Progenitor cell of endocrine pancreas (in vitro differentiated cells): ENCODE data around the gene KLF5. TPM values are rescaled to one million over a fixed set of nuclear protein-coding genes. Genes with fewer than 3 reads are reported as not detected.

Experiments used
- DNase-seq: peaks from one replicate; pipeline ENCODE4 v3.0.0; 2021; ENCODE audit warnings: low spot score; ENCODE audit not compliant: unreplicated experiment
- H3K27ac Mint-ChIP-seq: 2 replicates; pipeline ENCODE4 v1.8.0; 2021; ENCODE audit warnings: mild to moderate bottlenecking, moderate library complexity, mixed read lengths
- H3K27me3 Mint-ChIP-seq: 2 replicates; pipeline ENCODE4 v1.8.0; 2021; ENCODE audit warnings: mixed read lengths
- H3K36me3 Mint-ChIP-seq: 2 replicates; pipeline ENCODE4 v1.8.0; 2022; ENCODE audit warnings: mixed read lengths; ENCODE audit not compliant: insufficient read depth
- H3K4me1 Mint-ChIP-seq: 2 replicates; pipeline ENCODE4 v1.8.0; 2021; ENCODE audit warnings: low read depth, mixed read lengths
- H3K4me3 Mint-ChIP-seq: 2 replicates; pipeline ENCODE4 v1.8.0; 2021; ENCODE audit warnings: low read depth, mild to moderate bottlenecking, moderate library complexity, mixed read lengths
- H3K9me3 Mint-ChIP-seq: 2 replicates; pipeline ENCODE4 v1.8.0; 2021; ENCODE audit warnings: low read depth, mixed read lengths
- total RNA-seq: library from RNA; stranded (reverse); gene quantifications from 2 replicates; pipeline ENCODE4 v1.2.1, GENCODE V29; 2021
- TF ChIP-seq, protein P1 (sequence below): fragments of 200-600 bp; sonication (generic); IDR thresholded peaks from one replicate; pipeline ENCODE4 v1.5.0; 2021; ENCODE audit warnings: antibody characterized with exemption, mild to moderate bottlenecking; ENCODE audit not compliant: unreplicated experiment

The KLF5 gene
- total RNA-seq, 1 donor from 2014 or later = 111 TPM

DNA sequence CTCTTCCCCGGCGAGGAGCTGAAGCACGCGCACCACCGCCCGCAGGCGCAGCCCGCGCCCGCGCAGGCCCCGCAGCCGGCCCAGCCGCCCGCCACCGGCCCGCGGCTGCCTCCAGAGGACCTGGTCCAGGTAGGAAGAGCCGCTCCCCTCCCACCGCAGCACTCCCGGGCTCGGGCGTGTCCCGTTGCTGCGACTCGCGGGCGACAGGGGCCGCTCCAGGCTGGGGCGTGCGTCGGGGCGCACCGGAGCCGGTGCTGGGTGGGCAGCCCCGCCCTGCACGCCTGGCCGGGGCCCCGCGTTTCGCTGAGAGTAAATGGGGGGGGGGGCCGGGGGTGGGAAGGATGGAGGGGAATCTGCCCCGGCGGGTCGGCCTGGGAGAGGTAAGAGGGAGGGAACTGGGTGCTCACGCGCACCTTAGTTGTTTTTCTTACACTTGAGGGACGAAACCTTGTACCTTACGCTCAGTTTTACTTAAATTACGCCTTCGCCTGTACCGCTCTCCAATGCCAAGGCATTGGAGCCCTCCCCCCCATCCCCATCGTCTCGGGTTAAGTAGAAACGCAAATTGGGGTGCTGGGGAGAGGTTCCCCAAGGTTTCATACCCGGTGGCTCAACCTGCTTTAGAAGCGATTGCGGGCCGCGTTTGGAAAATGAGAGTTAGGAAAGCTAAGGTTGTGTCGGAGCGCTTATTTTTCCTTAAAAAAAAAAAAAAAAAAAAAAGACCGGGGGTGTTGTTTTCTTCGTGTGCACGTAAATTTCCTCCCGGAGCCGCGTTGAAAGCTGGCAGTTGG, 850 bp downstream of the KLF5 start:
- Mint-ChIP-seq H3K27me3 (peaks cover 3% of the 10 kb centered on the region), H3K4me1 (peaks cover 54% of the 10 kb centered on the region), H3K9me3 (no peaks in the 10 kb centered on the region), H3K4me3 (peak overlapping the region; percentile 94), H3K36me3 (peaks cover 21% of the 10 kb centered on the region), H3K27ac (peak overlapping the region; percentile 96)
- TF ChIP-seq, protein P1, sequence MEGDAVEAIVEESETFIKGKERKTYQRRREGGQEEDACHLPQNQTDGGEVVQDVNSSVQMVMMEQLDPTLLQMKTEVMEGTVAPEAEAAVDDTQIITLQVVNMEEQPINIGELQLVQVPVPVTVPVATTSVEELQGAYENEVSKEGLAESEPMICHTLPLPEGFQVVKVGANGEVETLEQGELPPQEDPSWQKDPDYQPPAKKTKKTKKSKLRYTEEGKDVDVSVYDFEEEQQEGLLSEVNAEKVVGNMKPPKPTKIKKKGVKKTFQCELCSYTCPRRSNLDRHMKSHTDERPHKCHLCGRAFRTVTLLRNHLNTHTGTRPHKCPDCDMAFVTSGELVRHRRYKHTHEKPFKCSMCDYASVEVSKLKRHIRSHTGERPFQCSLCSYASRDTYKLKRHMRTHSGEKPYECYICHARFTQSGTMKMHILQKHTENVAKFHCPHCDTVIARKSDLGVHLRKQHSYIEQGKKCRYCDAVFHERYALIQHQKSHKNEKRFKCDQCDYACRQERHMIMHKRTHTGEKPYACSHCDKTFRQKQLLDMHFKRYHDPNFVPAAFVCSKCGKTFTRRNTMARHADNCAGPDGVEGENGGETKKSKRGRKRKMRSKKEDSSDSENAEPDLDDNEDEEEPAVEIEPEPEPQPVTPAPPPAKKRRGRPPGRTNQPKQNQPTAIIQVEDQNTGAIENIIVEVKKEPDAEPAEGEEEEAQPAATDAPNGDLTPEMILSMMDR = peak; percentile 48
- peak; percentile 63 for DNase-seq

GRCh38 chr13:73060251-73061160, 1.7 kb downstream of the KLF5 start:
- Mint-ChIP-seq H3K36me3 (peaks cover 21% of the 10 kb centered on the region), H3K27ac (peak overlapping the region; percentile 96), H3K27me3 (peaks cover 3% of the 10 kb centered on the region), H3K4me3 (peak overlapping the region; percentile 94), H3K9me3 (no peaks in the 10 kb centered on the region), H3K4me1 (peaks cover 61% of the 10 kb centered on the region)
- TF ChIP-seq, protein P1 = no peak
- DNase-seq = no peak

- Mint-ChIP-seq H3K27me3 (peaks cover 3% of the 10 kb centered on the region), H3K36me3 (peaks cover 25% of the 10 kb centered on the region), H3K4me1 (peaks cover 61% of the 10 kb centered on the region), H3K27ac (peak overlapping the region; percentile 86), H3K4me3 (peak overlapping the region; percentile 94), H3K9me3 (no peaks in the 10 kb centered on the region)
- DNase-seq = no peak
- TF ChIP-seq, protein P1 = no peak
Observed at GRCh38 chr13:73061473-73061872, 2.7 kb downstream of the KLF5 start.

DNA sequence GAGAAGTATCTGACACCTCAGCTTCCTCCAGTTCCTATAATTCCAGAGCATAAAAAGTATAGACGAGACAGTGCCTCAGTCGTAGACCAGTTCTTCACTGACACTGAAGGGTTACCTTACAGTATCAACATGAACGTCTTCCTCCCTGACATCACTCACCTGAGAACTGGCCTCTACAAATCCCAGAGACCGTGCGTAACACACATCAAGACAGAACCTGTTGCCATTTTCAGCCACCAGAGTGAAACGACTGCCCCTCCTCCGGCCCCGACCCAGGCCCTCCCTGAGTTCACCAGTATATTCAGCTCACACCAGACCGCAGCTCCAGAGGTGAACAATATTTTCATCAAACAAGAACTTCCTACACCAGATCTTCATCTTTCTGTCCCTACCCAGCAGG, 3.1 kb downstream of the KLF5 start:
- no peak for DNase-seq
- H3K36me3 Mint-ChIP-seq = peaks cover 25% of the 10 kb centered on the region
- peak overlapping the region; percentile 86 for H3K27ac Mint-ChIP-seq
- TF ChIP-seq, protein P1 = no peak
- peak overlapping the region; percentile 94 for H3K4me3 Mint-ChIP-seq
- H3K4me1 Mint-ChIP-seq = peaks cover 62% of the 10 kb centered on the region
- H3K27me3 Mint-ChIP-seq = peaks cover 3% of the 10 kb centered on the region
- H3K9me3 Mint-ChIP-seq = no peaks in the 10 kb centered on the region

- H3K4me1 Mint-ChIP-seq = peaks cover 64% of the 10 kb centered on the region
- peak overlapping the region; percentile 86 for H3K27ac Mint-ChIP-seq
- no peak for DNase-seq
- H3K9me3 Mint-ChIP-seq = no peaks in the 10 kb centered on the region
- H3K4me3 Mint-ChIP-seq = peak overlapping the region; percentile 94
- peaks cover 3% of the 10 kb centered on the region for H3K27me3 Mint-ChIP-seq
- H3K36me3 Mint-ChIP-seq = peaks cover 27% of the 10 kb centered on the region
- TF ChIP-seq, protein P1 = no peak
Observed at GRCh38 chr13:73062468-73062867, 3.7 kb downstream of the KLF5 start.
